T-helper 22 cell (primary cell): ENCODE results near the gene RIPOR3.

ENCODE experiments used
- DNase-seq: peaks from one replicate; pipeline ENCODE4 v3.0.0-alpha.2; 2020; ENCODE audit warnings: low read depth

The RIPOR3 gene

DNA sequence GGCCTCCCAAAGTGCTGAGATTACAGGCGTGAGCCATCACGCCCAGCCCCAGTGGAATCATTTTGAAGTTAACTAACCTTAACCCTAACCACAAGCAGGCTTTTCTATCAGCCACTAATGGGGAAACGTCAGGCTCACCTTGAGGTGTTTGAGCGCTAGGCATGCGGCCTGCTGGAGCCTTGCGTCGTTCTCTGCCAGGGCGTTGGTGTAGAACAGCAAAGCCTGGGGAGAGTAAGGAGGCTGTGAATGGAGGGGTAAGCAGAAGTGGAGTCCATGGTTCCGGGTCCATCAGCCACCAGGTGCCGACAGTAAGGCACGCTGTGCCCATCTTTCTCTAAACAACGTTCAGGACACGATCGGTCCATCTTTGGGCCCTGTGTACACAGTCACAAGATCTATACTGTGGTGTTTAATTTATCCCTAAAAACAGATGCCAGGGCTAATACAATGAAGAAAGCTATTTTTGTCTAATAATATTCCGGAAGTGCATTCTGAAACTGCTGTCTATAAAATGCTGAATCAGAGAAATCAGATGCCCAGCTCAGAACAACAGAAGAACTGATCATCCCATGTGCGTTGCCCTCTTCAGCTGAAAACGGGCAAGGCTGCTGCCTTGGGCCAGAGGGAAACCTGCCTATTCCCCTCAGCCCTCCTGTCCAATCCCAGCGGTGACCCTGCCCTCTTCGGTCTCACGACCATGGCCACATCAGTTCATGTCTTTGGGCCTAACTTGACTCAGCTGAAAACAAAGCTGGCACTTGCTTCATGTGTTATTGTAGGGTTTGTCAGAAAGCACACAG is 101.6 kb downstream of the RIPOR3 start:
- DNase-seq = no peak

DNA sequence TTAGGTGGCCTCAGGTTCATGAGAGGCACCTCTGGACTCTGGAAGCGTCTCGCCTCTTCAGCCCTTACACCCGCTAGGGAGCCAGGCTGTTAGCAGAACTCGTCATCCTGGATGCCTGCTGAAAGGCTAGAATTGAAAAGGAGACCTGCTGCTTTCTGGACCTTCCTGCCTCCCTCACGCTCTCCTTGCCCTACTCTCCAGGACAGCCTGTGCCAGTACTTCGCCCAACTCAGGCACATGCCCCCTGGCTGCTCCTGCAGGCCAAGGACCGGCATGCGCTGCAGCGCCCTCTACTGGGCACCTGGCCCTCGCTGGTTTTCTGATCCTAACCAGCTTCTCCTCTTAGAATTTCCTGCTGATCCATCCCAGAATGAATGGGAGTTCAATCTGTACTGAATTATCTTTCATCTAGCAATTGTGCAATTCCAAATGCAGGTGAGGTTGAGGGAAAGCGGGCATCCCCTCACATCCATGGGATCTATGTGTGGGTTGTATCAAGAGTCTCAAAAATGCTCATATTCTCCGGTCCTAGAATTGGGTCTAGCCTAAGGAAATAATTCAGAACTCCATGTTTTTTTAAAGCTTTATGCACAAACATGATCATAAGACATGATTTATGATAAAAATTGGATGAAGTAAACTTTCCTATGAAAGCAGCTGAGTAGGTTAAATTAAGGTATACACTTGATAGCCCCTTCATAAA is 103.2 kb downstream of the RIPOR3 start:
- DNase-seq = peak; percentile 28

DNA sequence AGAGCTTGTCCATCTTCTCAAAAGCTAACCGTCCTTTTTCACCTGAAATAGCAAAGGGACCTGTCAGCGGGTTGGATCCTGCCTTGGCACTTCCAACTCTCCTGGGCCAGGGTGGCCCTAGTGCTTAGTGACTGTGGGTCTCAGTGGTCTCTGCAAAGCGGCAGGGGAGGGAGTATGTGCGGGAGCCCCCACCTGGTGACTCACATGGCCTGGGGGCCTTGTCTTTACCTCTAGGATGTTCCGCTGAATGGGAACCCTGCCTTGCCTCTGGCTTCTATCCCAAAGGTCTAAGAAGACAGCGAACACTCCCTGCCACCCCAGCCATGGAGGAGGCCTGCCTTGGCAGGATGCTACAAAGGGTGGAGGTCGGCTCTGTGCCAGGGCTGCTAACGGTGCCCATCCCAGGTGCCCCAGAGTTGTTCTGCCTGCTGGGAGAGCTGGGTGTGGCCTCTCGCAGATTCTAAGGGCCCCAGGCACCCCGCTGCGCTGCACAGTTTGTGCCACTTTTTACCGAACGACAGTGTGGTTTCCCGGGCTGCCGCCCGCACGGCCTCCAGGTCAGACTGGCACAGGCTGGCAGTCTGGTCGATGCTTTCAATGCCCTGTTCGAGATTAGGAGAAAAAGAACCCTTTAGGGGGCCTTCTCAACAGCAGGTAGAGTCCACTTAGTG is 103.9 kb downstream of the RIPOR3 start:
- no peak for DNase-seq

DNA sequence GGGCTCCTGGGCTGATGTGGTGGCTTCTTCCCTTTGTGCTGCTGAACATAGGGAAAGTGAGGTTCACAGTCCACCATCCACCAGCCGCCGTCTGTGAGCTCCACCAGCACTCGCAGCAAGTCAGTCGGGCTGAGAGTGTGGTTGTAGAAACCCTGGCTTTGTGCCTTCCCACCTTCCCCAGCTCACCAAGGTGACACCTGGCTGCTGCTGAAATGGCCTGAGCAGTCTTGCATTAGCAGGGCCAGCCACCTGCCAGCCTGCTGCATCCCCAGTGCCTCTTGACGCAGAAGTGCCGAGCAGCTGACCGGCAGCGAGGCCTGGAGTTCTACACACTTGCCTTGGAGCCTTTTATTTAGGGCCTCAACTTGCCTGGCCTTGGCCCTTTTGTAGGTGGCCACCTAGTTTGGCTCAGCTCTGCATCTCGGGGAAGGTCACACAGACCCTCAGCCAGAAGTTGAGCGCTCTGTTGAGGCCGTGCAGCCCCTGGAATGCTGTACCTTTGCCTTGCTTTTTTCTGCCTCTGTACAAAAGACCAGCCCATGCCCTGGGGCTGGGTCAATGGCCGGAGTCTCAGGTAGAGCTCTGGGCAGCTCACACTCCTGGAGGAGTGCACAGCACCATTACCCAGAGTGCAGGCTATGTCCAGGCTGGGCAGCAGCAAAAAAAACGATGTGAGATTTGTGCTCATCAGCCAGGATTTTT is 104.7 kb downstream of the RIPOR3 start:
- no peak for DNase-seq

DNA sequence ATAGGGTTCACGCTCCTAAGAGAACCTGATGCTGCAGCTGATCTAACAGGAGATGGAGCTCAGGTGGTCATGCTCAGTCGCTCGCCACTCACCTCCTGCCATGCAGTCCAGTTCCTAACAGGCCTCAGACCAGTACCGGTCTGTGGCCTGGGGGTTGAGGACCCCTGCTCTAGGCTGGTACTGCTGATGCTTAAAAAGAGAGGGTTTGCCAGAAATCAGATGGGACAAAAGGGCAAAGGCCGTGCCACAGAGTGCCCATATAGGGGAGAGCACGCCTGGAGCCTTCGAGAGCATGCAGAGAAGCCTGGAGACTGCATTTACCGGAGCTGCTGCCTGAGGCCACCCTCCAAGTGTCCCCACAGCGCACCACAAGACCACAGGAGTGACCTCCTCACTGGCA is 105.7 kb downstream of the RIPOR3 start:
- DNase-seq = no peak

DNA sequence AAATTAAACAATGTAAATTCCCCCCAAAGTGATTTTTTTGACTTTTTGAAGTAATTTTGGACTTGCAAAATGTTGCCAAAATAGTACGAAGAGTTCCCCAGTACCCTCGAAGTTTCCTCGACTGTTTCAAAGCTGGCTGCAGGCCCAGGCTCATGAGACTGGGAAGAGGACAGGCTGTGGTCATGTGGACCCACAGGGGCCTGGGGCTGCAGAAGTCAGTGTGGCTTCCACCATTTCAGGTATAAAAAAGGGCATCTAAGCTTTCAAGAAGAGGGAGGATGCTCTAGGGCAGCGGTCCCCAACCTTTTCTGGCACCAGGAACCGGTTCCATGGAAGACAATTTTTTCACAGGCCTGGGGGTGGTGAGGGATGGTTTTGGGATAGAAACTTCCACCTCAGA is 106.1 kb downstream of the RIPOR3 start:
- DNase-seq = no peak

DNA sequence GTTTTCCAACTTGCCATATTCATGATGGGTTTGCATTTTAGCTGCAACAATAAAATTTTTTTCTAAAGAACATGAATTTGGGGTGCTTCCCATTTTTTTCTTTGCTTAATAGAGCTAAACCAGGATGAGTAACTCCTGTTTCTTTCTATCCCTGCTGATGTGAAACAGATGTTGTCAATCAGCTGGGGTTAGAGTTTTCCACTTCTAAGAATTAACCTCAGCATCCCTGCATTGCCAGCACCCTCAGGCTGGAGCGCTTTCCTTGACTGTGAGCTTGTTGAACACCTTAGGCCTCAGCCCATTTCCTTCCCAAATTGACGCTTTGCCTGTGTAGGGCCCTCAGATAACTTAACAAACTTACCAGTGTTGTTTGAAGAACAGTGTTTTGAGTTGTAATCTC is 106.7 kb downstream of the RIPOR3 start:
- DNase-seq = no peak

DNA sequence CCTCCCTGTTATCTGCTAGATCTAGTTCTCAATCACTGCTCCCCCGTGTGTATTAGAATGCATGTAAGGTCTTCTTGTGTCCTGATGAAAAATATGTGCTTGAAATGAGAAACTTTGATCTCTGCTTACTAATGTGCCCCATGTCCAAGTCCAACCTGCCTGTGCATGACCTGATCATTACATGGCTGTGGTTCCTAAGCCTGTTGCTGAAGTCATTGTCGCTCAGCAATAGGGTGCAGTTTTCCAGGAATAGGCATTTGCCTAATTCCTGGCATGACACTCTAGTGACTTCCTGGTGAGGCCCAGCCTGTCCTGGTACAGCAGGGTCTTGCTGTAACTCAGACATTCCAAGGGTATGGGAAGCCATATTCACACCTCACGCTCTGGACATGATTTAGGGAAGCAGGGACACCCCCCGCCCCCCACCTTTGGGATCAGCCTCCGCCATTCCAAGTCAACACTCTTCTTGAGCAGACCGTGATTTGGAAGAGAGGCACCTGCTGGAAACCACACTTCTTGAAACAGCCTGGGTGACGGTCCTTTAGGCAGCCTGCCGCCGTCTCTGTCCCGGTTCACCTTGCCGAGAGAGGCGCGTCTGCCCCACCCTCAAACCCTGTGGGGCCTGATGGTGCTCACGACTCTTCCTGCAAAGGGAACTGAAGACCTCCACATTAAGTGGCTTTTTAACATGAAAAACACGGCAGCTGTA is 107.7 kb downstream of the RIPOR3 start:
- no peak for DNase-seq

DNA sequence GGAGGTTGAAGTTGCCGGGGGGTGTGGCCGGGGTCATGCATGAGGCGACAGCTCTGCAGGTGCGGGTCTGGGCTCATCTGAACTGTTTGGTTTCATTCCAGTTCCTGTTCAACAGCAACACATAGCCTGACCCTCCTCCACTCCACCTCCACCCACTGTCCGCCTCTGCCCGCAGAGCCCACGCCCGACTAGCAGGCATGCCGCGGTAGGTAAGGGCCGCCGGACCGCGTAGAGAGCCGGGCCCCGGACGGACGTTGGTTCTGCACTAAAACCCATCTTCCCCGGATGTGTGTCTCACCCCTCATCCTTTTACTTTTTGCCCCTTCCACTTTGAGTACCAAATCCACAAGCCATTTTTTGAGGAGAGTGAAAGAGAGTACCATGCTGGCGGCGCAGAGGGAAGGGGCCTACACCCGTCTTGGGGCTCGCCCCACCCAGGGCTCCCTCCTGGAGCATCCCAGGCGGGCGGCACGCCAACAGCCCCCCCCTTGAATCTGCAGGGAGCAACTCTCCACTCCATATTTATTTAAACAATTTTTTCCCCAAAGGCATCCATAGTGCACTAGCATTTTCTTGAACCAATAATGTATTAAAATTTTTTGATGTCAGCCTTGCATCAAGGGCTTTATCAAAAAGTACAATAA is 108.6 kb downstream of the RIPOR3 start:
- DNase-seq = no peak

DNA sequence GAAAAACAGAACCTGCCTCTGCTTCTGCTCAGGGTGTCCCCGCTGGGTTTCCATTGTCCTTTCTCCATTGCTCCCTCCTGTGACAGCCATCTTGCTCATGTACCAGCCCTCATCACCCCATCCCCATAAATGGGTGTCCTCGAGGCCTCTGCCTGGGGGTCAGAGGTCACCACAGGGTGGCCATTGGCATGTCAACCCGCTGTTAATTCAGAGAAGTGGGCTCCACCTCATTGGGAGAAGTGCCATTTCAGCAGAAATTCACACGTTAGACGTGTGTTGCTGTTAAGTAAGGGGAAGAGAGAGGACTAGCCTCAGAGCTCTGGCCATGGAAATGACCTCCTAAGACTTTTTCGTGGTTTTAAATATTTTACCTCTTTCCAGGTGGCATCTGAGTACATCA is 109.2 kb downstream of the RIPOR3 start:
- DNase-seq = no peak

DNA sequence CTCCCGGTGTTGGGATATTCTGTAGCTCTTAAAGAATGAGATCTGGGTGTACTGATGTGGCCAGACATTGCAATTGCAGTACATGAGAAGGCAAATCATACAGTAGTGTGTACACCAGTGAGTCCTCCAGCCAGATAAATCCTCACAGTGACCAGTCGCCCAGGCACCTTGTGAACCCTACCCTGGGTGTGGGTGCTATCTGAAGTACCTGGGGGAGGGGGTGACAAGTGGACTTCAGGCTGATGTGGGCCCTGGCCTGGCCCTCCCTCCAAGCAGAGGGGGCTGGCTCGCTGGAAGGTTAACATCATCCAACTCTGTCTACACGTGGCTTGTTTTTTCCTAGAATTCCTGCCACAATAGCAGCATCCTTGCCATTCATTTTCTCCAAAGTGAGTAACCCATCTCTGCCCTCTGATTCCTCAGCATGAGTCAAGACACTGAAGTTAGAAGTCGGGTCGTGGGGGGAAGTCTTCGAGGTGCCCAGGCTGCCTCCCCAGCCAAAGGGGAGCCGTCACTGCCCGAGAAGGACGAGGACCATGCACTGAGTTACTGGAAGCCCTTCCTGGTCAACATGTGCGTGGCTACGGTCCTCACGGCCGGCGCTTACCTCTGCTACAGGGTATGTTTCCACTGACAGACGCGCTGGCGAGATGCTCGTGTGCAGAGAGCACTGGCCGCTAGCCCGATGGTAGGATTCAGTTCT is 110.3 kb downstream of the RIPOR3 start:
- no peak for DNase-seq

DNA sequence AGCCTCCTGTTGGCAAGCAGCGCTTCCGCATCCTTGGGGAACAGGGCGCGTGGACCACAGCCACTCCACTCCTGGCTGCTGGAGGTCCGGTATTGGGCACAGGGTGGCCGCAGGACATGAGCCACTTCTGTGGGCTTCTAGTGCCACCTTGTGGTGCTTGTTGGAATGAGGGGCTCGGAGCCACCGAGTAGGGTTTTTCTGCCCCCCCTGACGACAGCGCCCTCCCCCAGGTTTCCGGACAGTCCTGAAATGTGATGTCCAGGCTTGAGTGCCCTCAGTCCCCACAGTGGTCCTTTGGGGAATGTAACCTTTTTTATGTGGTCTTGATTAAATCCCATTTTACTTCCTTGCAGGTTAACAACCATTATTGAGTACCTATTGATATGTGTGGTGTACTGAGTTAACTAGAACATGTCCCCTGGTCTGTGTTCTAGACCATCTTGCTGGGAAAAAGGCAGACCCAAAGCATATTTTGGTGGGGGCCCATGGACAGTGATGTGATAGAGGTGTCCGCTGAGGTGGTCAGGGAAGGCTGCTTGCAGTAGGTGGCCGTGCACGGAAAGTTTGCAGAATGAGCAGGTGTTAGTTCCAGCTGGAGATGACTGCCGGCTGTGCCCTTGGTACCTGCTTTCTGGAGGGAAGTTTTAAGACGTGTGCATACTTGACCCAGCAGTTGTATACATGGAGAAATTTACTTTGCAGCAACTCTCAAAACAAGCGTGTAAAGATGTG is 111.2 kb downstream of the RIPOR3 start:
- DNase-seq = no peak

DNA sequence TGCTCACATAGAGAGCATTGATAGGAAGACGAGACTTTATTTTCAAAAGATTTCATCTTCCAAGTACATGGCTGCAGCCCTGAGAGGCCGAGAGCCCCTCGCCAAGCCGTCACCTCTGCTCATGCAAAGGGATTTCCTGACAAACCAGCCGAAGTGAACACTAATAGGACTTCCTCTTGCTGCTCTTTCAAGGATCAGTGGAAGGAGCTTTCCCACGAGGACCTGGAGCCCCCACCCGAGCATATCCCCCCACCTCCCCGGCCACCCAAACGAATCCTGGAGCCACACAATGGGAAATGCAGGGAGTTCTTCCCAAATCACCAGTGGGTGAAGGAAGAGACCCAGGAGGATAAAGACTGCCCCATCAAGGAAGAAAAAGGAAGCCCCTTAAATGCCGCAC is 111.8 kb downstream of the RIPOR3 start:
- no peak for DNase-seq

DNA sequence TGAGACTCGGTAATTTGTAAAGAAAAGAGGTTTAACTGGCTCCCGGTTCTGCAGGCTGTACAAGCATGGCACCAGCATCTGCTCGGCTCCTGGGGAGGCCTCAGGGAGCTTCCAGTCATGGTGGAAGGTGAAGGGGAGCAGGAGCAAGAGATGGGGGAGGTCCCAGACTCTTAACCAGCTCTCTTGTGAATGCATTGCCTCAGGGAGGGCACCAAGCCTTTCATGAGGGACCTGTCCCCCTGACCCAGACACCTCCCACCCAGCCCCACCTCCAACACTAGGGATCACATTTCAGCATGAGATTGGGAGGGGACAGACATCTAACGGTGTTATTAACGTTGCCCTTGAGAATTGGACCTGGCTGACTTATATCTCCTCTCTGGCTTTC is 112.6 kb downstream of the RIPOR3 start:
- DNase-seq = no peak

DNA sequence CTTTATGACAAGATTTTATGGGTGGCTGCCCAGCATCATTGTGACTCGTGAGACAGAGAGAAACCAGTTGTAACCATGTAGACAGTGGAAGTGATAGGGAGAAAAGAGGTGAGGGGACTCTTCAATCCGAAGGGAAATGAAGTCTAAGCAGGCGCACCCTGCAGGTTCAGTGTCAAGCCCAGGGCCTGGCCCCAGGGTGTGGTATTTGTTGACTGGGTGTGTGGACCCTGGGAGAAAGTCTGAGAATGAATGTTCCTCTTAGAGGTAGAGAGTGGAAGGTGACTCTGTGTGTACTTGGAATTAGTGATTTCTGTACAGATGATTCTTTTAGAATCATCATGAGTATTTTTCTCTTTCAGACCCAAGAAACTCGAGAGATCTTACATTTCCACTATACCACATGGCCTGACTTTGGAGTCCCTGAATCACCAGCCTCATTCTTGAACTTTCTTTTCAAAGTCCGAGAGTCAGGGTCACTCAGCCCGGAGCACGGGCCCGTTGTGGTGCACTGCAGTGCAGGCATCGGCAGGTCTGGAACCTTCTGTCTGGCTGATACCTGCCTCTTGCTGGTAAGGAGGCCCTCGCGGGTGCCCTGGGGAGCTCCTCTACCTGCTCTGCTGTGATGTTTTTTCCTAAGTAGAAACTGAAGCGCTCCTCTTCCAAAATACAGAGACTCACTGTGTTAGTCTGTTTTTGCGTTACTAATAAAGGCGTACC is 113.1 kb downstream of the RIPOR3 start:
- no peak for DNase-seq

DNA sequence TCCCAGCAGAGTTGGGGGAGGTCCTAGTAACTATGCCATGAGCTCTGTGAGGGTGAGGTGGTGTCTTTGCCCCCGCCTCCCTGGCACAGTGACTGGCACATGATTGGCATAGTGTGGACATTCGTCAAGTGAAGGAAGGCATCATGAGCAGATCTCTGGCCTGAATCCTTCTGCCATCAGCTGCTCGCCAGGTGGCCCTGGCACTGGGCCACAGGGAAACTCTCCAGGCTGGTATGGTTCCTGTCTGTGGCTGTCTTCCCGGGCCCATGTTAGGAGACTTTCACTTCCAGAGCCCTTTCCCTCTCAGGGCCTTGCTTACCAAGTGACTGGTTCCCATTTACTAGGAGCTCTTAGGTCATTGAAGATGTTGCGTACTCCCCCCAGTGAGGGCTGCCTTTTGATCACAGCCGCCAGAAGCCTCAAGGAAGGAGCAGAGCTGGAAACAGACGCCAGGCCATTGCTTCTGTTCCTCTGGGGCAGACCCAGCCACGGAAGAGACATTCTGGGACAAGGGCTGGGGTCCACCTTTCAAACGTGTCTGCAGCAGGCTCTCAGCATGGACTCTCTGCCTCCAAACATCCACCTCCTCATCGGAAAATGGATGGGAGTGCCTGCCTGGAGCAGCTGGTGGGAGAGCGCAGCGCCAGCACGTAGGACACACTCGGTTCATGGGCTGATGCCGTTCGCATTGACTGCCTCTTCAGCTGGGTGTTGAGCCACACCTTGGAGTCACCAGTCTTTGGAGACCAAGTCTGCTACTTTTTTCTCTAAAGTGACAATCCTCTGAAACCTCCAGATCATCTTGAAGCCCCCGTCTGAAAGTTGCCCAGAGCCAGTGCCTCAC is 113.9 kb downstream of the RIPOR3 start:
- DNase-seq = no peak

DNA sequence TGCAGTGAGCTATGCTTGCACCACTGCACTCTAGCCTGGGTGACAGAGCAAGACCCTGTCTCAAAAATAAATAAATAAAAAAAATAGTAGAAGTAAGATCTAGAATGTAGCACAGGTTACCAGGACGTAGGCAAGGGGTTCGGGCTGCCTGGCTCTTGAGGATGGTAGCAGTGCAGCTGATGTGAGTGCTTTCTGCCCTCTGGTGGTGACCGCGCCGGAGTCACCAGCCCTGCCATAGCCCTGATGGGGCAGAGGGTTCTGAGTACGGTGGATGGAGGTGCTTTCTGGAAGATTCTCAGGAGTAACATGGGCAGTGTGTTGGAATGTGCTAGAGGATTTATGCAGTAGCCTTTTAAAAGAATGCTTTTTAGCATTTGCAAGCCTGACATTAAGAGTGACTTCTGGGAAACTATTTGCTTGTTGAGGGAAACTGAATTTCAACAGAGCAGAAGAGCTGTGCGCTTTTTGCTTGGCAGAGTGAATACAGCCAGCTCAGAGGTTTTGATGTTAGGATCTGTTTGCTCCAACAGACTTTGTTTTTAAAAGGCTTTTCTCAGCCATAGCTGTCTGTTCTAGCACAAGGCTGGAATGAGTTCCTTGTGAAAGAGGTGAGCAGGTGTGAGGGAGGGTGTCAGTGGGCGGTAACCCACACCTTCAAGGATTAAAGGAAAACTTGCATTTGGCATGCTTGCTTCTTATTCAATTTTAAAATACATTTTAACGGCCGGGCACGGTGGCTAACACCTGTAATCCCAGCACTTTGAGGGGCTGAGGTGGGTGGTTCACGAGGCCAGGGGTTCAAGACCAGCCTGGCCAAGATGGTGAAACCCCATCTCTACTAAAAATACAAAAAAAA is 115.2 kb downstream of the RIPOR3 start:
- DNase-seq = peak; percentile 14

DNA sequence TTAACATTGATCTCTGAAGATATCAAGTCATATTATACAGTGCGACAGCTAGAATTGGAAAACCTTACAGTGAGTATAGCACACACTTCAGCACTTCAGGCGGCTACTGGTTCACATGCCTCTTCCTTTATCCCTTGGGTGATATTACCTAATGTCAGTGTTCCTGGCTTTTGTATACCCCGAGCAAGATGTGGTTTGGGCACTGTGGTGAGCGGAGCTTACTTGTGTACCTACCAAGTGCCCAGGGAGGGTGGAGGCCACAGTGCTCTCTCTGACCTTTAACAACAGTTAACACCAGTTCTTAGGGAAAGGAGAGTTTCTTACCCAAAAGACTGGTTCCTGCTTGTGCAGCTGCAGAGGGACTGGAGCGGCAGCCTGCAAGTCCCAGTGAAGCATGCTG is 116.8 kb downstream of the RIPOR3 start:
- no peak for DNase-seq
